Tibial nerve (tissue), 4 donors: ENCODE results near the gene LATS2. TPM values are rescaled to one million over a fixed set of nuclear protein-coding genes. Genes with fewer than 3 reads are reported as not detected.
A peak's percentile ranks its signal among the peaks of the same experiment; 100 is the strongest.

Source experiments
- DNase-seq, 2 donors: peaks; one replicate each; pipeline ENCODE4 v3.0.0-alpha.2; 2019; ENCODE audit warnings: low spot score in 2 of 2
- H3K27ac ChIP-seq, 4 donors: fragments of 200-600 bp; sonication (generic) in 3 of 4; one replicate each; pipeline ENCODE4 v1.5.1; 2017 to 2019; ENCODE audit warnings: mild to moderate bottlenecking in 1 of 4
- H3K27me3 ChIP-seq, 2 donors: fragments of 200-600 bp; sonication (generic) in 1 of 2; one replicate each; pipeline versions ENCODE4 v1.5.1 to v1.6.0; 2017 to 2019
- H3K36me3 ChIP-seq, 3 donors: fragments of 200-600 bp; sonication (generic); one replicate each; pipeline ENCODE4 v1.5.1; 2018 to 2019
- H3K4me1 ChIP-seq, 4 donors: fragments of 200-600 bp; sonication (generic) in 3 of 4; one replicate each; pipeline ENCODE4 v1.5.1; 2017 to 2019
- H3K4me3 ChIP-seq, 4 donors: fragments of 200-600 bp; sonication (generic) in 3 of 4; one replicate each; pipeline ENCODE4 v1.5.1; 2017 to 2019; ENCODE audit warnings: mild to moderate bottlenecking in 1 of 4, moderate library complexity in 1 of 4
- H3K9me3 ChIP-seq, 4 donors: fragments of 200-600 bp; sonication (generic) in 3 of 4; one replicate each; pipeline ENCODE4 v1.5.1; 2017 to 2019
- EP300 ChIP-seq, 2 donors: sonication (generic); formaldehyde crosslinking; IDR thresholded peaks; one replicate each; pipeline ENCODE4 v1.6.1; 2017; ENCODE audit warnings: antibody characterized with exemption in 2 of 2, mild to moderate bottlenecking in 1 of 2
- POLR2A ChIP-seq, 2 donors: fragments of 450-650 bp; IDR thresholded peaks; one replicate each; pipeline ENCODE4 v1.6.1; 2017; ENCODE audit warnings: antibody characterized with exemption in 2 of 2, mild to moderate bottlenecking in 2 of 2, moderate library complexity in 2 of 2
- WGBS, 2 donors: methylation state at CpG; one replicate each; pipeline ENCODE4 v1.1.5; 2018; 5-methylcytosine and 5-hydroxymethylcytosine counted together
- total RNA-seq, 4 donors: library from RNA; depleted of rRNA; stranded (reverse); fragments of >200 nt; gene quantifications; one replicate each; pipeline ENCODE4 v1.1.0, GENCODE V29; 2016
- TF ChIP-seq, protein P1 (sequence below), 5 experiments: fragments of 200-600 bp in 3 of 5; fragments of 450-650 bp in 2 of 5; sonication (generic) in 3 of 5; IDR thresholded peaks; one replicate each; pipeline ENCODE4 v1.5.1; 2016 to 2019; ENCODE audit warnings: antibody characterized with exemption in 5 of 5, mild to moderate bottlenecking in 3 of 5, moderate library complexity in 2 of 5

The LATS2 gene
- total RNA-seq, 4 donors from 2014 or later, result 40.2 to 49.4 (median 42.3) TPM

DNA sequence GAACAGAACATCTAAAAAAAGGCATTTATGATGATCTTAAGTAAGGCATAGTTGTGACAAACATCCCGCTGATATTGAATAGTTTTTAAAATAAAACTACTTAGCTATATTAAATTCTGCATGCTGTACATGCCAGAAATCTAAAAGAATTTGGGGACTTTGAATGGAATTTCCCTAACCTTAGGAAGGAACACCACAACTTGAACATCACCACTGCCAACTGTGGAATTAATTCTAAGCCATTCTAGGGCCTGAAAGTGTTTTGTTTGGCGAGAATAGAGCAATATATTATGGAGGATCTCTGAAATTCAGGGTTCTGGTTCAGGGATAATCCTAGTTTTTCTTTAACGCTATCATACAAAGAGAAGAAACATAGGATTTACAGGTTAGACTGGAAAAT, 17.8 kb upstream of the LATS2 start:
- H3K36me3 ChIP-seq, result no peaks in the 10 kb centered on the region
- no peaks in the 10 kb centered on the region for H3K9me3 ChIP-seq
- H3K4me1 ChIP-seq, result peaks cover 0 to 38% (median 11%) of the 10 kb centered on the region in 4 donors
- 43 to 52% methylated on average over 3 of the region's 3 CpGs for WGBS, 2 donors
- no peak for DNase-seq
- peak overlapping the region in 3 of 4 donors; percentile 48 to 90 (median 88) for H3K27ac ChIP-seq
- TF ChIP-seq, protein P1, sequence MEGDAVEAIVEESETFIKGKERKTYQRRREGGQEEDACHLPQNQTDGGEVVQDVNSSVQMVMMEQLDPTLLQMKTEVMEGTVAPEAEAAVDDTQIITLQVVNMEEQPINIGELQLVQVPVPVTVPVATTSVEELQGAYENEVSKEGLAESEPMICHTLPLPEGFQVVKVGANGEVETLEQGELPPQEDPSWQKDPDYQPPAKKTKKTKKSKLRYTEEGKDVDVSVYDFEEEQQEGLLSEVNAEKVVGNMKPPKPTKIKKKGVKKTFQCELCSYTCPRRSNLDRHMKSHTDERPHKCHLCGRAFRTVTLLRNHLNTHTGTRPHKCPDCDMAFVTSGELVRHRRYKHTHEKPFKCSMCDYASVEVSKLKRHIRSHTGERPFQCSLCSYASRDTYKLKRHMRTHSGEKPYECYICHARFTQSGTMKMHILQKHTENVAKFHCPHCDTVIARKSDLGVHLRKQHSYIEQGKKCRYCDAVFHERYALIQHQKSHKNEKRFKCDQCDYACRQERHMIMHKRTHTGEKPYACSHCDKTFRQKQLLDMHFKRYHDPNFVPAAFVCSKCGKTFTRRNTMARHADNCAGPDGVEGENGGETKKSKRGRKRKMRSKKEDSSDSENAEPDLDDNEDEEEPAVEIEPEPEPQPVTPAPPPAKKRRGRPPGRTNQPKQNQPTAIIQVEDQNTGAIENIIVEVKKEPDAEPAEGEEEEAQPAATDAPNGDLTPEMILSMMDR (IDR thresholded peaks at IDR 0.05), result no peak
- TF ChIP-seq EP300 (IDR thresholded peaks at IDR 0.05), result no peak
- no peaks in the 10 kb centered on the region for H3K27me3 ChIP-seq
- H3K4me3 ChIP-seq, result no peak overlapping the region

GRCh38 chr13:21078501-21078900, 17.1 kb upstream of the LATS2 start:
- Histone ChIP-seq H3K27ac (peak overlapping the region in 3 of 4 donors; percentile 48 to 90 (median 88)), H3K4me3 (no peak overlapping the region), H3K36me3 (no peaks in the 10 kb centered on the region), H3K9me3 (no peaks in the 10 kb centered on the region), H3K4me1 (peaks cover 0 to 38% (median 11%) of the 10 kb centered on the region in 4 donors), H3K27me3 (no peaks in the 10 kb centered on the region)
- 57 to 70% methylated on average over 4 of the region's 4 CpGs for WGBS, 2 donors
- DNase-seq, result no peak
- TF ChIP-seq, protein P1 (IDR thresholded peaks at IDR 0.05), result no peak
- TF ChIP-seq POLR2A (IDR thresholded peaks at IDR 0.05) (no peak), EP300 (IDR thresholded peaks at IDR 0.05) (no peak)

DNA sequence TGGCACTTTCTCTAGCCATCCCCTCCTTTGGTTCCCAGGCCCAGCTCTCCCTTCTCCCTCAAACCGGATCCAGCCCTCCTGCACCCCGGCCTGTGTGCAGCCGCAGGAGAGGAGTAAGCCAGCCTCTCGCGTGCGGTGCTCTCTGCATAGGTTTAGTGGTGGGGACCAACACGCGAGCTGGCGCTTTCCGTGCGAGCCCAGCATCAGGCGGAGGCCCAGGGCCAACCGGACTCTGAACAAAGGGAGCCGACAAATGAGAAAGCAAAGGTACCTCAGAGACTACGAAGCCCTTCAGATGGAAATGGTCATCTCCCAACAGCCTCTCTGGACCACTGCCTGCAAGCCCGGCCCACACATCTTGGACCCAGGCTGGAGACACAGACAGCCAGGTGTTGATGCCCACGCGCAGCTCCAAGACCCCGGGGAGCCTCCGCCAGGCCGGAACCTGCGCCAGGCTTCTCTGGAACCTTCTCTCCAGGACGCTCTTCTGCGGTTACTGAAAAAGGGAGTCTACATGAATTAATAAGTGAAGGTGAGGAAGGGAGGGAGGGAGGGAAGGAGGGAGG, 16.5 kb upstream of the LATS2 start:
- no peaks in the 10 kb centered on the region for H3K9me3 ChIP-seq
- no peak for DNase-seq
- H3K4me1 ChIP-seq, result peaks cover 0 to 38% (median 11%) of the 10 kb centered on the region in 4 donors
- H3K36me3 ChIP-seq, result no peaks in the 10 kb centered on the region
- 92 to 96% methylated on average over 24 of the region's 24 CpGs for WGBS, 2 donors
- peak overlapping the region in 2 of 4 donors; percentile 88 to 90 for H3K27ac ChIP-seq
- no peak for TF ChIP-seq POLR2A (IDR thresholded peaks at IDR 0.05)
- TF ChIP-seq, protein P1 (IDR thresholded peaks at IDR 0.05), result no peak
- TF ChIP-seq EP300 (IDR thresholded peaks at IDR 0.05), result no peak
- H3K4me3 ChIP-seq, result no peak overlapping the region
- H3K27me3 ChIP-seq, result no peaks in the 10 kb centered on the region

- H3K36me3 ChIP-seq, result no peaks in the 10 kb centered on the region
- H3K4me3 ChIP-seq, result no peak overlapping the region
- no peak for DNase-seq
- no peaks in the 10 kb centered on the region for H3K9me3 ChIP-seq
- peaks cover 0 to 38% (median 11%) of the 10 kb centered on the region in 4 donors for H3K4me1 ChIP-seq
- TF ChIP-seq POLR2A (IDR thresholded peaks at IDR 0.05) (no peak), EP300 (IDR thresholded peaks at IDR 0.05) (no peak)
- TF ChIP-seq, protein P1 (IDR thresholded peaks at IDR 0.05), result no peak
- 86 to 87% methylated on average over 19 to 20 of the region's 20 CpGs for WGBS, 2 donors
- peak overlapping the region in 1 of 4 donors; percentile 88 for H3K27ac ChIP-seq
- no peaks in the 10 kb centered on the region for H3K27me3 ChIP-seq
These were observed 15.8 kb upstream of the LATS2 start for GRCh38 chr13:21077076-21077787.

DNA sequence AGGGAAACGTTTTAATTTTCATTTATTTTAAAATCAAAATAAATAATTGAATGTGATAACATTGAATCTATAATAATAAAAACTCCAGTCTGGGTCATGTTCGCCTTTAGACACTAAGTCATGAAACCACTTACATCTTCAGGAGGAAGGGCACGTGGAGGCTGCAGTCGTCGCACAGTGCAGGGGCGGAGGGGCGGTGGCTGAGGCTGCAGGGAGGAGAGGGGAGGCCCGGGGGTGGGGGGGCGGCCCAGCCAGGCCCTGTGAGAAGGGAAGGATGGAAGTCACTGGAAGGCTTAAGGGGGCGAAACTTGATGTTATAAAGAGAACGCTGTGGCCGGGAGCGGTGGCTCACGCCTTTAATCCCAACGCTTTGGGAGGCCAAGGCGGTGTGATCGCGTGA, 14.9 kb upstream of the LATS2 start:
- Histone ChIP-seq H3K36me3 (no peaks in the 10 kb centered on the region), H3K27ac (peak overlapping the region in 2 of 4 donors; percentile 42 to 93), H3K9me3 (no peaks in the 10 kb centered on the region), H3K4me3 (peak overlapping the region; percentile 36 to 67 (median 52)), H3K27me3 (no peaks in the 10 kb centered on the region), H3K4me1 (peaks cover 0 to 46% (median 11%) of the 10 kb centered on the region in 4 donors)
- WGBS, 2 donors, result 66 to 67% methylated on average over 18 of the region's 18 CpGs
- TF ChIP-seq POLR2A (IDR thresholded peaks at IDR 0.05) (no peak), EP300 (IDR thresholded peaks at IDR 0.05) (no peak)
- TF ChIP-seq, protein P1 (IDR thresholded peaks at IDR 0.05), result no peak
- no peak for DNase-seq
